Mesenchymal stem cell (in vitro differentiated cells and primary cell): ENCODE measurements around the gene POF1B.
"Not testable (repeated sequence)": the region's sequence is repeated elsewhere in the genome, so short reads cannot be mapped to it uniquely, and the experiment has no call there.

Experiments
- DNase-seq: peaks from one replicate; pipeline ENCODE4 v3.0.0-alpha.2; 2013
- H2AFZ ChIP-seq: one replicate; pipeline ENCODE4 v1.6.1; 2013; ENCODE audit warnings: low read depth, mild to moderate bottlenecking, control low read depth, inconsistent platforms, low read length, moderate library complexity
- H2AK5ac ChIP-seq: 2 replicates; pipeline ENCODE4 v1.6.1; 2013; ENCODE audit warnings: low read length, moderate library complexity, mild to moderate bottlenecking, inconsistent platforms; ENCODE audit not compliant: severe bottlenecking
- H2BK120ac ChIP-seq: one replicate; pipeline ENCODE4 v1.6.1; 2013; ENCODE audit warnings: low read depth, mild to moderate bottlenecking, inconsistent platforms, low read length, moderate library complexity
- H2BK12ac ChIP-seq, 2 experiments: one replicate each; pipeline ENCODE4 v1.6.1; 2013; ENCODE audit warnings: inconsistent platforms in 2 of 2, low read length in 2 of 2, mild to moderate bottlenecking in 2 of 2, moderate library complexity in 2 of 2, control low read depth in 1 of 2
- H2BK15ac ChIP-seq: one replicate; pipeline ENCODE4 v1.6.1; 2013; ENCODE audit warnings: mild to moderate bottlenecking, low read depth, inconsistent platforms; ENCODE audit not compliant: poor library complexity, severe bottlenecking
- H2BK5ac ChIP-seq: 2 replicates; pipeline ENCODE4 v1.6.1; 2013; ENCODE audit warnings: low read depth, mild to moderate bottlenecking, low read length, control low read depth, inconsistent platforms; ENCODE audit not compliant: poor library complexity, severe bottlenecking
- H3K14ac ChIP-seq, 2 experiments: one replicate each; pipeline ENCODE4 v1.6.1; 2013; ENCODE audit warnings: inconsistent platforms in 2 of 2, low read length in 2 of 2, control low read depth in 1 of 2, mild to moderate bottlenecking in 1 of 2, moderate library complexity in 1 of 2
- H3K18ac ChIP-seq, 2 experiments: one replicate each; pipeline ENCODE4 v1.6.1; 2013; ENCODE audit warnings: inconsistent platforms in 2 of 2, low read length in 2 of 2, control low read depth in 1 of 2, low read depth in 1 of 2, mild to moderate bottlenecking in 1 of 2
- H3K23ac ChIP-seq, 2 experiments: one replicate each; pipeline ENCODE4 v1.6.1; 2013; ENCODE audit warnings: inconsistent platforms in 2 of 2, low read length in 2 of 2, mild to moderate bottlenecking in 2 of 2, moderate library complexity in 2 of 2, control low read depth in 1 of 2
- H3K27ac ChIP-seq: 2 replicates; pipeline ENCODE4 v1.5.1; 2013; ENCODE audit warnings: mild to moderate bottlenecking, moderate library complexity, low read length, control low read depth, inconsistent platforms; ENCODE audit not compliant: poor library complexity, severe bottlenecking
- H3K27me3 ChIP-seq, 2 experiments: 2 replicates each; pipeline versions ENCODE4 v1.6.1 to v1.7.0; 2013; ENCODE audit warnings: low read length in 2 of 2, mild to moderate bottlenecking in 2 of 2, moderate library complexity in 2 of 2, control low read depth in 1 of 2, inconsistent platforms in 1 of 2; ENCODE audit not compliant: control insufficient read depth in 1 of 2, insufficient read depth in 1 of 2
- H3K36me3 ChIP-seq, 2 experiments: 2 replicates each; pipeline versions ENCODE4 v1.6.1 to v1.7.0; 2013; ENCODE audit warnings: low read length in 2 of 2, control low read depth in 1 of 2, inconsistent platforms in 1 of 2, low read depth in 1 of 2, mild to moderate bottlenecking in 1 of 2; ENCODE audit not compliant: insufficient read depth in 2 of 2, control insufficient read depth in 1 of 2
- H3K4ac ChIP-seq, 2 experiments: one replicate each; pipeline ENCODE4 v1.6.1; 2013; ENCODE audit warnings: inconsistent platforms in 2 of 2, low read length in 2 of 2, mild to moderate bottlenecking in 2 of 2, moderate library complexity in 2 of 2, control low read depth in 1 of 2, low read depth in 1 of 2
- H3K4me1 ChIP-seq: 2 replicates; pipeline ENCODE4 v1.6.1; 2013; ENCODE audit warnings: low read depth, low read length, control low read depth; ENCODE audit not compliant: control insufficient read depth, insufficient read depth
- H3K4me2 ChIP-seq: 2 replicates; pipeline ENCODE4 v1.6.1; 2013; ENCODE audit warnings: low read length, mild to moderate bottlenecking, inconsistent platforms; ENCODE audit not compliant: poor library complexity, severe bottlenecking
- H3K4me3 ChIP-seq, 2 experiments: 2 replicates each; pipeline versions ENCODE4 v1.5.1 to v1.7.0; 2013; ENCODE audit warnings: low read length in 2 of 2, mild to moderate bottlenecking in 2 of 2, control low read depth in 1 of 2, low read depth in 1 of 2; ENCODE audit not compliant: insufficient read depth in 1 of 2
- H3K79me1 ChIP-seq: replicated peaks from 2 replicates; pipeline ENCODE4 v1.6.1; 2013; ENCODE audit warnings: mild to moderate bottlenecking, control low read depth, low read length, inconsistent platforms; ENCODE audit not compliant: poor library complexity, severe bottlenecking
- H3K9ac ChIP-seq: 2 replicates; pipeline ENCODE4 v1.7.0; 2013; ENCODE audit warnings: mild to moderate bottlenecking, low read length, moderate library complexity
- H3K9me3 ChIP-seq: 2 replicates; pipeline ENCODE4 v1.7.0; 2013; ENCODE audit warnings: mild to moderate bottlenecking, low read length; ENCODE audit not compliant: control insufficient read depth
- H4K8ac ChIP-seq: one replicate; pipeline ENCODE4 v1.6.1; 2013; ENCODE audit warnings: inconsistent platforms, mild to moderate bottlenecking, low read length, moderate library complexity
- H4K91ac ChIP-seq: one replicate; pipeline ENCODE4 v1.6.1; 2013; ENCODE audit warnings: mild to moderate bottlenecking, low read length, inconsistent platforms
- WGBS: methylation state at CpG from one replicate; pipeline ENCODE4 v1.1.7; 2013; ENCODE audit warnings: mixed read lengths; 5-methylcytosine and 5-hydroxymethylcytosine counted together

Gene POF1B

GRCh38 chrX:85288992-85289723 is 90.3 kb downstream of the POF1B start:
- 100% methylated on average over 2 of the region's 7 CpGs for WGBS
- H3K4me2 ChIP-seq: no peak overlapping the region
- H2BK15ac ChIP-seq: no peak overlapping the region

GRCh38 chrX:85285286-85285685 is 94.2 kb downstream of the POF1B start:
- H3K27ac ChIP-seq, H3K18ac ChIP-seq, H3K9me3 ChIP-seq, H2AFZ ChIP-seq, H3K9ac ChIP-seq, H3K4me3 ChIP-seq, H3K4me2 ChIP-seq, H3K23ac ChIP-seq, H4K91ac ChIP-seq, H2BK15ac ChIP-seq, H3K4ac ChIP-seq, DNase-seq, H2BK12ac ChIP-seq, H2BK120ac ChIP-seq, H3K4me1 ChIP-seq, H3K36me3 ChIP-seq, H2BK5ac ChIP-seq, H2AK5ac ChIP-seq, H3K79me1 ChIP-seq, H4K8ac ChIP-seq, H3K14ac ChIP-seq, H3K27me3 ChIP-seq: not testable (repeated sequence)
- WGBS: 100% methylated on average over 3 of the region's 6 CpGs

More at GRCh38 chrX:85288992-85289723, 90.3 kb downstream of the POF1B start:
- no peak overlapping the region for H4K91ac ChIP-seq
- H4K8ac ChIP-seq: no peak overlapping the region
- no peak overlapping the region for H2AFZ ChIP-seq
- H3K36me3 ChIP-seq: no peaks in the 10 kb centered on the region
- H3K27me3 ChIP-seq: no peaks in the 10 kb centered on the region
- H3K4ac ChIP-seq: no peak overlapping the region
- no peak overlapping the region for H2BK5ac ChIP-seq
- H3K14ac ChIP-seq: no peak overlapping the region
- H3K23ac ChIP-seq: no peak overlapping the region
- no peak overlapping the region for H3K27ac ChIP-seq
- H2BK12ac ChIP-seq: no peak overlapping the region
- no peak overlapping the region for H2AK5ac ChIP-seq
- H2BK120ac ChIP-seq: no peak overlapping the region
- H3K9ac ChIP-seq: no peak overlapping the region
- H3K79me1 ChIP-seq: no peaks in the 10 kb centered on the region
- no peak overlapping the region for H3K18ac ChIP-seq
- DNase-seq: no peak
- no peak overlapping the region for H3K4me3 ChIP-seq
- H3K9me3 ChIP-seq: peaks cover 12% of the 10 kb centered on the region
- H3K4me1 ChIP-seq: no peaks in the 10 kb centered on the region

- Histone ChIP-seq H3K9ac (peak overlapping the region; percentile 59), H3K36me3 (no peaks in the 10 kb centered on the region), H2BK12ac (no peak overlapping the region), H3K4me2 (peak overlapping the region; percentile 24), H2BK5ac (no peak overlapping the region), H3K4ac (no peak overlapping the region), H4K91ac (peak overlapping the region; percentile 59), H4K8ac (peak overlapping the region; percentile 17), H3K4me1 (no peaks in the 10 kb centered on the region), H3K18ac (no peak overlapping the region), H3K79me1 (no peaks in the 10 kb centered on the region), H2AFZ (peak overlapping the region; percentile 53), H2BK15ac (no peak overlapping the region), H2AK5ac (no peak overlapping the region), H3K4me3 (peak overlapping the region; percentile 62 to 69), H3K14ac (no peak overlapping the region), H3K9me3 (no peaks in the 10 kb centered on the region), H3K23ac (no peak overlapping the region), H3K27ac (no peak overlapping the region), H3K27me3 (peaks cover 0 to 6% of the 10 kb centered on the region in 2 experiments), H2BK120ac (no peak overlapping the region)
- whole genome bisulfite sequencing: under 1% methylated on average over 11 of the region's 42 CpGs
- peak; percentile 44 for DNase-seq
Observed at GRCh38 chrX:85244450-85245211, 134.8 kb downstream of the POF1B start.

- H3K9me3 ChIP-seq: no peaks in the 10 kb centered on the region
- no peak within 1 kb of the TSS for H2BK12ac ChIP-seq
- peak within 1 kb of the TSS; percentile 59 for H4K91ac ChIP-seq
- H2AK5ac ChIP-seq: no peak within 1 kb of the TSS
- H2BK120ac ChIP-seq: no peak within 1 kb of the TSS
- H3K4me1 ChIP-seq: no peaks in the 10 kb centered on the region
- peak within 1 kb of the TSS in 1 of 2 experiments; percentile 67 for H3K4ac ChIP-seq
- no peak within 1 kb of the TSS for H2BK15ac ChIP-seq
- H3K79me1 ChIP-seq: no peaks in the 10 kb centered on the region
- H3K23ac ChIP-seq: no peak within 1 kb of the TSS
- H3K9ac ChIP-seq: peak within 1 kb of the TSS; percentile 59
- no peak within 1 kb of the TSS for H3K27ac ChIP-seq
- no peak within 1 kb of the TSS for H2BK5ac ChIP-seq
- no peaks in the 10 kb centered on the region for H3K36me3 ChIP-seq
- H3K18ac ChIP-seq: peak within 1 kb of the TSS in 1 of 2 experiments; percentile 73
- DNase-seq: peak; percentile 72
- H3K4me2 ChIP-seq: peak within 1 kb of the TSS; percentile 65
- H3K27me3 ChIP-seq: peaks cover 0 to 6% of the 10 kb centered on the region in 2 experiments
- peak within 1 kb of the TSS; percentile 53 for H2AFZ ChIP-seq
- H4K8ac ChIP-seq: peak within 1 kb of the TSS; percentile 42
- under 1% methylated on average over 44 of the region's 65 CpGs for WGBS
- peak within 1 kb of the TSS; percentile 67 to 69 for H3K4me3 ChIP-seq
- H3K14ac ChIP-seq: peak within 1 kb of the TSS in 1 of 2 experiments; percentile 41
Observed at GRCh38 chrX:85243761-85244449, 135.6 kb downstream of the POF1B start, which contains the start of the genes SATL1 and ZNF711. SATL1 (minus strand) TSS chrX:85243779; CDS start chrX:85108968, 134,811 bp downstream. ZNF711 (plus strand) TSS chrX:85243991; CDS start chrX:85247573, 3,582 bp downstream.
